Measurements from ENCODE around the gene HEMK1. TPM values are rescaled to one million over a fixed set of nuclear protein-coding genes. Genes with fewer than 3 reads are reported as not detected.

HEMK1 gene
- total RNA-seq, 1 experiment from 2014 or later: 12.5 TPM

GRCh38 chr3:50617096-50617791 is 47.9 kb downstream of the HEMK1 start, which contains the start of gene MAPKAPK3:
TSS of gene MAPKAPK3 (plus strand) at chr3:50617151. CDS start at chr3:50617566, 415 bp downstream.
- TF ChIP-seq CTCF (conservative IDR thresholded peaks at IDR 0.05): 0 out of 3 replicates have a peak, but pooled peaks have one; percentile 19
- H3K23ac ChIP-seq (ENCODE audit: insufficient read length, low read depth, low read length): no peak within 1 kb of the TSS
- 0 out of 2 replicates have a peak, but pooled peaks cover 3% of the 10 kb centered on the region for H3K4me1 ChIP-seq (ENCODE audit: insufficient read depth, low read length)
- H4K20me1 ChIP-seq (ENCODE audit: control insufficient read depth, insufficient read depth, insufficient read length): no peaks in the 10 kb centered on the region
- H3K9me3 Mint-ChIP-seq: no peaks in the 10 kb centered on the region
- peak within 1 kb of the TSS; percentile 63 for H3K18ac ChIP-seq (ENCODE audit: insufficient read length, low read depth, low read length)
- H2AFZ ChIP-seq (ENCODE audit: low read length): no peak within 1 kb of the TSS
- H4K8ac ChIP-seq (replicated peaks; ENCODE audit: insufficient read length, low read depth, low read length): no peak within 1 kb of the TSS
- no peak within 1 kb of the TSS for H3T11ph ChIP-seq (ENCODE audit: low read length)
- no peak within 1 kb of the TSS for H2BK5ac ChIP-seq (ENCODE audit: insufficient read length, low read length)
- H3K56ac ChIP-seq (ENCODE audit: insufficient read length, low read depth, low read length): no peak within 1 kb of the TSS
- peaks cover 20% of the 10 kb centered on the region for H3K23me2 ChIP-seq (ENCODE audit: insufficient read length, low read depth, low read length, poor library complexity, severe bottlenecking)
- no peak within 1 kb of the TSS for H4K91ac ChIP-seq (ENCODE audit: insufficient read length, low read depth, low read length)
- no peak within 1 kb of the TSS for H2BK12ac ChIP-seq (ENCODE audit: insufficient read length, low read depth, low read length)
- H3K4me1 Mint-ChIP-seq: peaks cover 19 to 20% of the 10 kb centered on the region in 2 experiments
- peak within 1 kb of the TSS; percentile 42 for H3K9ac ChIP-seq (ENCODE audit: extremely low read depth, insufficient read length, low read length)
- peak within 1 kb of the TSS; percentile 81 to 88 for H3K4me3 Mint-ChIP-seq
- peaks cover 0 to 14% (median 7%) of the 10 kb centered on the region in 3 experiments; a peak in 4 of 7 replicates for H3K36me3 Mint-ChIP-seq (ENCODE audit: insufficient read depth in 1 of 3, low read depth in 3 of 3)
- no peak within 1 kb of the TSS for H2BK15ac ChIP-seq (ENCODE audit: low read depth, low read length)
- no CpG with 5 or more reads among the region's 58 CpGs for WGBS (ENCODE audit: extremely low coverage, insufficient read length, low lambda C conversion rate)
- no peak within 1 kb of the TSS for H4K5ac ChIP-seq (ENCODE audit: insufficient read length, low read depth, low read length)
- no peaks in the 10 kb centered on the region for H3K79me2 ChIP-seq (ENCODE audit: insufficient read depth, low read length)
- H2BK120ac ChIP-seq (ENCODE audit: low read depth, low read length, poor library complexity, severe bottlenecking): no peak within 1 kb of the TSS
- H2AK5ac ChIP-seq (ENCODE audit: insufficient read length, low read length): no peak within 1 kb of the TSS
- peak within 1 kb of the TSS in 2 of 3 experiments; percentile 40 to 82; a peak in 3 of 7 replicates for H3K27ac Mint-ChIP-seq
- peaks cover 3% of the 10 kb centered on the region; the same call in 1 of the 2 replicates for H3K27me3 ChIP-seq (ENCODE audit: insufficient read depth, low read length)
- H3K4ac ChIP-seq (ENCODE audit: low read depth, low read length): no peak within 1 kb of the TSS
- H2BK20ac ChIP-seq (ENCODE audit: low read depth, low read length, poor library complexity, severe bottlenecking): no peak within 1 kb of the TSS
- no peak for DNase-seq
- peak within 1 kb of the TSS; percentile 66 for H3K14ac ChIP-seq (ENCODE audit: insufficient read depth, low read length)
- H3K27me3 Mint-ChIP-seq (ENCODE audit: low read depth): peaks cover 26% of the 10 kb centered on the region
- H3K9me3 ChIP-seq (ENCODE audit: control insufficient read depth, low read depth, low read length): no peaks in the 10 kb centered on the region
- no peaks in the 10 kb centered on the region for H3K79me1 ChIP-seq (ENCODE audit: insufficient read depth, low read depth, low read length, poor library complexity, severe bottlenecking)
- H3K4me2 ChIP-seq (ENCODE audit: insufficient read depth, insufficient read length, low read length): peak within 1 kb of the TSS; percentile 90
- H3K27ac ChIP-seq (ENCODE audit: insufficient read length, low read depth, low read length): no peak within 1 kb of the TSS

Measured in H9 (cell line).